GM19397 (cell line): ENCODE data around the gene TNIP1.

ENCODE experiments used
- ATAC-seq: cut with Tn5 transposase; IDR thresholded peaks from one replicate; pipeline ENCODE4 v1.9.1; 2021; ENCODE audit warnings: mild to moderate bottlenecking, moderate library complexity; ENCODE audit not compliant: unreplicated experiment

Gene TNIP1, protein sequence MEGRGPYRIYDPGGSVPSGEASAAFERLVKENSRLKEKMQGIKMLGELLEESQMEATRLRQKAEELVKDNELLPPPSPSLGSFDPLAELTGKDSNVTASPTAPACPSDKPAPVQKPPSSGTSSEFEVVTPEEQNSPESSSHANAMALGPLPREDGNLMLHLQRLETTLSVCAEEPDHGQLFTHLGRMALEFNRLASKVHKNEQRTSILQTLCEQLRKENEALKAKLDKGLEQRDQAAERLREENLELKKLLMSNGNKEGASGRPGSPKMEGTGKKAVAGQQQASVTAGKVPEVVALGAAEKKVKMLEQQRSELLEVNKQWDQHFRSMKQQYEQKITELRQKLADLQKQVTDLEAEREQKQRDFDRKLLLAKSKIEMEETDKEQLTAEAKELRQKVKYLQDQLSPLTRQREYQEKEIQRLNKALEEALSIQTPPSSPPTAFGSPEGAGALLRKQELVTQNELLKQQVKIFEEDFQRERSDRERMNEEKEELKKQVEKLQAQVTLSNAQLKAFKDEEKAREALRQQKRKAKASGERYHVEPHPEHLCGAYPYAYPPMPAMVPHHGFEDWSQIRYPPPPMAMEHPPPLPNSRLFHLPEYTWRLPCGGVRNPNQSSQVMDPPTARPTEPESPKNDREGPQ

DNA sequence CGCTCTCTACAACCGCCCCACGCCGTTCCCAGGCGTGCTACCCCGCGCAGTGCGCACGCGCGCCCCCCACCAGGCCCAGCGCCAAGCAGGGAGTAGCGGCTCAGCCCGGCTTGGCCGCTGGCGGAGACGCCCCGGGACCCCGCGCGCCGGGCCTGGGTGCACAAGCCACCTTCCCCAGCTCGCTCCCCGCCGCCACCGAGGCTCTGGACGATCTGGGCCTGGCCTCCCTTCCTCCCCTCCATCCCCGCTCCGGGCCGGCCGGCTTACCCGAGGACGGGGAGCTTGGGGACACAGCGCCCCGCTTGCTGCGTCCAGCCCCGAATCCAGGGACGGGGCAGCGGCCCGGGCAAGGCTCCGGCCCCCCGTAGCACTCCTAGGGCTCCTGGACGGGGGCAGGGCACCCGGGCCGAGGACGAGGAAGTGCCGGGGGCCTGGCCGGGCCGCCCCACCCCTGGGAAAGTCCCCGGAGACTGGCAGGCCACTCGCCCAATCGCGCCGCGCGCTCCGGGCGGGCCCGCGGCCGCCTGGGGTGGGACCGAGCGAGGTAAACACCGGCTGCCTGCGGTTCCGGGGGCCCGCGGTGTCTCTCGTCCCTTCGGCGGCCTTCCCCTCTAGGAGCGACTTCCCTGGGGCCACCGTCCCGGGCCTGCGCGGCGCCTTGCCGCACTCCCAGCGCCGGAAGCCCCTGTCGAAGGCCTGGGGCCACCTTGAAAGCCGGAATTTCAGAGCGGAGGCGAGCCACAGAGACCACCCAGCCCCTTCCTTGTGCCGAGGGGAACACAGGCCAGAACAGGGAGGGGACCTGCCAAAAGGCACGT, at the start of gene TNIP1:
Gene TNIP1 (minus strand): TSS at position 422 of the 818 bp plus-strand sequence. CDS start 15,939 bp downstream, outside the sequence.
- ATAC-seq, result peak; percentile 77

- no peak for ATAC-seq
Observed at GRCh38 chr5:151130235-151130921, 49.5 kb upstream of the TNIP1 start.

GRCh38 chr5:151128817-151129216, 48.0 kb upstream of the TNIP1 start:
- no peak for ATAC-seq

- ATAC-seq, result no peak
Observed at GRCh38 chr5:151127926-151128325, 47.1 kb upstream of the TNIP1 start.

DNA sequence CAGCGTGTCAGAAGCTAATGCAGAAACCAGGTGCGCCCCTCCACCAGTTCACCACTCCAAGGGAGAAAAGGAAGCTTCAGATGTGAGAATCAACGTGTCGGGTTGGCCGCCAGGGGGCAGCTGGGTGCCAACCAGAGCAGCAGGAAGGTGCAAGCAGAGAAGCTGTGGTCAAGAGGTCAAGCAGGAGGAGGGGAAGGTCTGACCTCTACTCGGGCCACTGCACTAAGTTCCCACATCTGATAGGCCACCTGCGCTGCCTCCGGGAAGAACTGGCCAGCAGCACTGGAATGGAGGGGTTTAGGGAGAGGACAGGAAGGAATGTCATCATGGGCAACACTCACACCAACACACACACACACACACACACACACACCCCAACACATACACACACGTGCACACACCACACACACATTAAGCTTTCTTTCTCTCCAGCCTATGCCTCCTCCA, 45.4 kb upstream of the TNIP1 start:
- ATAC-seq, result peak; percentile 26

DNA sequence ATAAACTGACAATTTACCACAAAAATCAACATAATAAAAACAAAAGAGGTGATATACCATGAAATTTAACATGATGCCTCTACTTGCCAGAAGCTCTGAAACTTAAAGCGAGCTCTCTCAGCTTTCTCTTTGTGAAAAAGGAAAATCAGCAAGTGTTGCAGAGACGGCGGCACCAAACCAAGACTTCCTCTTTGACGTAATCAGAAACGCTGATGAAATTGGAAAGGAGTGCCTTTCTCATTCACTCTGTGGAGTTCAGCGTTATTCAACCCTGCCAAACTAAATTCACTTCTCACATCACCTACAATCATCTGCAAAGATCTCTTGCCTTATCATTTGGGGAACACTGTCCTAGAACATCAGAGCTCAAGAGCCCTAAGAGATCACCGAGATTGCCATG, 44.6 kb upstream of the TNIP1 start:
- ATAC-seq, result no peak

DNA sequence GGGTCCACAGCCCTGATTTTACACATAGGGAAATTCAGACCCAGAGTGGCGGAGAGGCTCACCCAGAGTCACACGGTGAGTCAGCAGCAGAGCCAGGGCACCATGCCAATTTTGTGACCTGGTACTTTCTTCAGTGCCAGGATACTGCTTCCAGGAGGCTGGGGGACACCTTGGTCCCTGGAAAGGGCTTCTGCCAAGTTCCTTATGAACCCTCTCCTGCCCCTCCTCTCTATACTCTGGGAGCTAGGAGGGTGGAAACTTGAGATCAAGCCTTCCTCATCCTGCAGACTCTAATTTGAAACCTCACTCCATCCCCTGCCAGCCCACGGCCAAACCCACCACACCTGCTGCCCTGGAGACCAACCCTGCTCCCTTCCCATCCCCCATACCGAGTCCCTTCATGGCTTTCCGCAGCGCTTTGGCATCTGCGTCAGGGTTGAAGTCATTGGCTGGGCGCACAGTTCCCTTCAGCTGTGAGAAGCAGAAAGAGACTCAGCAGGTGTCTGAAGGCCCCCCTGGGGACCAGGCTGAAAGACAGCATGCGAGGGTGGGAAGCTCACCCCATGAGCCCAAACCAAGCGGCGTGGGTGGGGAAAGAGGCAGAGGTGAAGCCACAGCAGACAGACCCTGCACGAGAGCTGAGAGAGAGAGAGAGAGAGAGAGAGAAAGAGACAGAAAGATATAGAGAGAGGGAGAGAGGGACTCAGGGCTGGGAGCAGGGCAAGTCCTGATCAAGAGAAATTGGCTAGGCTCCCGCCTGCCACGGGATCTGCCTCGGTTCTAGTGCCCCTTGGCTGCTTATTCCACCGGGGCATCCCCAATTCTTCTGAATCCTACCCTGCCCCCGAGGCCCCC, 43.3 kb upstream of the TNIP1 start:
- peak; percentile 83 for ATAC-seq

DNA sequence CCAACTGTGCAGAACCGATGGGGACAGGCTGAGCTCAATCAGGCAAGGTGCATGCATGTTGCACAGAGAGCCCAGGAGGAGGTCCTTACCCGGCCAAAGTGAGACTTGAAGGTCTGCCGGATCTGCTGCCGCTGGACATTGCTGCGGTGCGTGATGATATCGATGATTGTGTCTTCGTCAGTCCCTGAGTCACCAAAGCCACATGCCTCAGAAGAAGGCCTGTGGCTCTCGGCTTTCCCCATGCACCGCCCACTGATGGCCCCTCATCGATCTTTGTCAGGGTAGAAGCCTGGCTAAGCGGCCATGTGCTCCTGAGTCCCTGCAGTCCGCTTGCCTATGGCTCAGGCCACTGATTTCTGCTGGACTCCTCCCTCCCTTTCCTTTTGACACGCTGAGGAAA, 42.0 kb upstream of the TNIP1 start:
- no peak for ATAC-seq

GRCh38 chr5:151121665-151122064, 40.8 kb upstream of the TNIP1 start:
- no peak for ATAC-seq

DNA sequence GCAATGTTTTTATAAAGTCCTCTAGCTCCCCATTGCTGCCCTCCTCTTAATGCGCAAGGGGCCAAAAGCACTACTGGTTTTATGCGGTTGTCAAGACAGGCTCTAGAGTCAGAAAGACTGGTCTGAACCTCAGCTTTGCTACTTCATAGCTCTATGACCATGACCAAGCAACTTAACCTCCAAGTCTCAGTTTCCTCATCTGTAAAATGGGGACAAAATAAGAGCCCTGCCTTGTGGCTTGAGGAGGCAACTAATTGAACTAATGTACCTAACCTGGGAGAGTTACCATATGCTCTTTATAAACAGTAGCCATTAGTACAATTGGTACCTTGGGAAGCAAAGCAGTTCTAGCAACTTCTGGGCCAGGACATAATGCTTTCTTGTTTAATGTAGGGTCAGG, 40.3 kb upstream of the TNIP1 start:
- no peak for ATAC-seq

- no peak for ATAC-seq
Observed at GRCh38 chr5:151118913-151119575, 38.2 kb upstream of the TNIP1 start.

DNA sequence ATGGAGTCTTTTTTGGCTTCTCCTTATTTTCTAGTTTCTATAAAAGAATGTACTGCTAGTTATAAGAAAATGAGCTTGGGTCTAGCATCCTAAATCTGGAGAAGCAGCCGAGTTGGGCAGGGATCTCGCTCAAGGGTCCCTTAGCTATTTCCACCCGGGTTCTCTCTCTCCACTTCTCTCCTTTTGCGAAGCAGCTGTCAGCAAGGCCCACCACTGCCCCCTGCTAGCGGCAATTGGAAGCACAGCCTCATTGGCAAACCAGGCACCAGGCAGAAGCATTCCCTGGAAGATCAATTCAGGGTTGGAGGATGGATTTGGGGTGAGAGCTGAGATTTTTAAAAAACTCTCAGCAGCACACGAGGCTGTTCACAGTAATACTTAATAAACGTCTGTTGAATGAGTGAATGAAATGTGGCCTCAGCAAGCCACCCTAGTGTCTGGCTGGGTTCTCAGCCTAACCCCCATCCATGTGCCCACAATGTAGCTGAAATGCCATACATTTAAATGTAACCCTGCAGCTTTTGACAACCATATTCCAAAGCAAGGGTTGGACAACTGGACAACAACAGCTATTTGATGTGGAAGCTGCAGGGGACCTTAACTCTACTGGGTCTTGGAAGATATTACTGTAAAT, 34.6 kb upstream of the TNIP1 start:
- ATAC-seq, result no peak

DNA sequence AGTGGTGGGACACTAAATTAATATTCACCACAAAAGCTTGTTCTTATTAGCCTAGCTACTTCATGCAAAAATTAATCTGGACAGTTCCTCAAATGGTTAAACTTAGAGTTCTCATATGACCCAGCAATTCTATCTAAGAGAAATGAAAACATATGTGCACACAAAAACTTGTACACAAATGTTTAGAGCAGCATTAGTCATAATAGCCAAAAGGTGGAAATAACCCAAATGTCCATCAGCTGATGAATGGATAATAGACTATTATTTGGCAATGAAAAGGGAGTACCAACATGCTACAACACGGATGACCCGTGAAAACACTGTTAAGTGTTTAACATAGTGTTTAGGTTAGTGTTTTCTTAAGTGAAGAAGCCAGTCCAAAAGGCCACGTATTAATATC, 32.8 kb upstream of the TNIP1 start:
- no peak for ATAC-seq

DNA sequence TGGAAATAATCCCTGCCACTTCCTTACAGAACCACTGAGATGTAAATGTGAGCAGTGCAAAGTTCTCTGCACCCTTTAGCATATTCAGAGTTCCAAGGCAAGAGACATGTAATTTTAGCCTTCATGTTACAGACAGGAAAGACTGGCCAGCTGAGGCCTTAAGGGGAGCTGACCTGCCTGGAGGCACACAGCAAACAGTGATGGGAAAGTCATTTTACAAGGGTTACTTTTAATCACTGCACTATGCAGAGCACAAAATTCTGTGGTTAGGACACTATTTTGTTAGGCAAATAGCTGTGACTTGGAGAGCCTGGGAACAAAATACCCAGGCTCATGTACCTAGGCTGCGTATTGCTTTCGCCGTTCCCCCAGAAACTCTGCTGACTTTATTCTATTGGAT, 30.2 kb upstream of the TNIP1 start:
- peak; percentile 39 for ATAC-seq

- no peak for ATAC-seq
Observed at GRCh38 chr5:151110122-151110681, 29.4 kb upstream of the TNIP1 start.

DNA sequence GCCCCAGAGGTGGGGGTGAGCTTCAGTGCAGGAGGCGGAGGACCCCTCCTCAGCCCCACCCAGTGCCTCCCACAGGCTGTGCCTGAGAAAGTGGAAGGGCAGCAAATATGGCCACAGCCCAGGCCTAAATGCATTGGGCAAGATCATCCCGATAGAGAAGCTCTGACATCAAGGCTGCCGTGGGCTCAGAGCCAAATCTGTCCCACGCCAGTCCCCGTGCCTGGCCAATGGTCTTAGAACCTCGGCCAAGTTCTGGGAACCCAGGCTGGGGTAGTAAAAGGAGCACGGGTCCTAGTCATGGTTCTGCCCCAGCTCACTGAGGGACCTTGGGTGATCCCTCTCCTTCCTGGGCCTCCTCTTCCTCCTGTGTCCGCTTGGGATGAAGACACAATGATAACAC, 27.7 kb upstream of the TNIP1 start:
- ATAC-seq, result no peak

GRCh38 chr5:151107738-151108520, 27.1 kb upstream of the TNIP1 start:
- no peak for ATAC-seq

GRCh38 chr5:151107084-151107483, 26.2 kb upstream of the TNIP1 start:
- ATAC-seq, result no peak
